Neural cell (in vitro differentiated cells): Measurements from ENCODE around the gene CDHR5. TPM values are rescaled to one million over a fixed set of nuclear protein-coding genes. Genes with fewer than 3 reads are reported as not detected.

Source experiments
- H2AFZ ChIP-seq: fragments of 200-600, 300-800 bp; sonication (generic), shearing (Covaris generic); 2 replicates; pipeline ENCODE4 v1.6.0; 2014; ENCODE audit warnings: low read depth, mild to moderate bottlenecking, antibody characterized with exemption, low read length, moderate library complexity
- H3F3A ChIP-seq: fragments of 200-600 bp; shearing (Covaris generic); 2 replicates; pipeline ENCODE4 v1.6.1; 2016; ENCODE audit warnings: mild to moderate bottlenecking, moderate library complexity, mixed read lengths, antibody characterized with exemption, low read length; ENCODE audit not compliant: insufficient read depth, poor library complexity, severe bottlenecking
- H3K27ac ChIP-seq: fragments of 200-600, 300-800 bp; sonication (generic), shearing (Covaris generic); 2 replicates; pipeline ENCODE4 v1.5.1; 2014; ENCODE audit warnings: mild to moderate bottlenecking, low read length, moderate library complexity
- H3K27me3 ChIP-seq: fragments of 300-800, 200-600 bp; sonication (generic), shearing (Covaris generic); 2 replicates; pipeline ENCODE4 v1.6.0; 2014; ENCODE audit warnings: mild to moderate bottlenecking, low read depth, low read length, moderate library complexity; ENCODE audit not compliant: insufficient read depth
- H3K36me3 ChIP-seq: fragments of 300-800, 200-600 bp; sonication (generic), shearing (Covaris generic); 2 replicates; pipeline ENCODE4 v1.5.1; 2014; ENCODE audit warnings: mild to moderate bottlenecking, antibody characterized with exemption, low read length, moderate library complexity; ENCODE audit not compliant: insufficient read depth
- H3K4me2 ChIP-seq: fragments of 300-800, 200-600 bp; sonication (generic), shearing (Covaris generic); 2 replicates; pipeline ENCODE4 v1.6.0; 2014; ENCODE audit warnings: mild to moderate bottlenecking, low read length
- H3K4me3 ChIP-seq: fragments of 300-800, 200-600 bp; sonication (generic), shearing (Covaris generic); 2 replicates; pipeline ENCODE4 v1.5.1; 2014; ENCODE audit warnings: mild to moderate bottlenecking, low read length, moderate library complexity
- H3K79me2 ChIP-seq: fragments of 200-600 bp; shearing (Covaris generic); replicated peaks from 2 replicates; pipeline ENCODE4 v1.6.0; 2014; ENCODE audit warnings: mild to moderate bottlenecking, low read length, moderate library complexity; ENCODE audit not compliant: insufficient read depth
- H3K9ac ChIP-seq: fragments of 300-800, 200-600 bp; sonication (generic), shearing (Covaris generic); 2 replicates; pipeline ENCODE4 v1.6.1; 2016; ENCODE audit warnings: mild to moderate bottlenecking, low read length, mixed read lengths
- H3K9me2 ChIP-seq: fragments of 200-600 bp; shearing (Covaris generic); 2 replicates; pipeline ENCODE4 v1.6.1; 2016; ENCODE audit warnings: mild to moderate bottlenecking, low read length, mixed read lengths; ENCODE audit not compliant: insufficient read depth
- H3K9me3 ChIP-seq: fragments of 200-600, 300-800 bp; sonication (generic), shearing (Covaris generic); 2 replicates; pipeline ENCODE4 v1.6.1; 2016; ENCODE audit warnings: mild to moderate bottlenecking, mixed run types, low read length, moderate library complexity, mixed read lengths
- H4K20me1 ChIP-seq: fragments of 200-600 bp; shearing (Covaris generic); 2 replicates; pipeline ENCODE4 v1.6.1; 2016; ENCODE audit warnings: mild to moderate bottlenecking, mixed run types; ENCODE audit not compliant: insufficient read depth
- EP300 ChIP-seq: fragments of 450-650 bp; conservative IDR thresholded peaks from 2 replicates; pipeline ENCODE4 v1.6.1; 2014; ENCODE audit warnings: antibody characterized with exemption, mild to moderate bottlenecking, moderate library complexity; ENCODE audit not compliant: poor library complexity, severe bottlenecking
- EZH2 ChIP-seq: fragments of 200-600, 300-800 bp; shearing (Covaris generic), sonication (generic); IDR thresholded peaks from 2 replicates; pipeline ENCODE4 v1.6.1; 2014; ENCODE audit warnings: antibody characterized with exemption, low read length, borderline replicate concordance, mild to moderate bottlenecking; ENCODE audit not compliant: insufficient read depth, poor library complexity, severe bottlenecking
- MXI1 ChIP-seq: fragments of 450-650 bp; conservative IDR thresholded peaks from 2 replicates; pipeline ENCODE4 v1.6.1; 2014; ENCODE audit warnings: antibody characterized with exemption, mild to moderate bottlenecking; ENCODE audit not compliant: poor library complexity, severe bottlenecking
- POLR2AphosphoS5 ChIP-seq: IDR thresholded peaks from 2 replicates; pipeline ENCODE4 v1.6.1; 2012
- RAD21 ChIP-seq: fragments of 450-650 bp; conservative IDR thresholded peaks from 2 replicates; pipeline ENCODE4 v1.6.1; 2014; ENCODE audit warnings: antibody characterized with exemption, mild to moderate bottlenecking, moderate library complexity
- SMC3 ChIP-seq: fragments of 450-650 bp; conservative IDR thresholded peaks from 2 replicates; pipeline ENCODE4 v1.6.1; 2014; ENCODE audit warnings: antibody characterized with exemption, mild to moderate bottlenecking, moderate library complexity; ENCODE audit not compliant: poor library complexity
- TAF1 ChIP-seq: IDR thresholded peaks from 2 replicates; pipeline ENCODE4 v1.6.1; 2012; ENCODE audit warnings: low read depth
- polyA plus RNA-seq: library from polyadenylated mRNA; depleted of rRNA; stranded (reverse); fragments of >200 nt; gene quantifications from 2 replicates; pipeline ENCODE4 v1.2.3, GENCODE V29; 2014
- TF ChIP-seq, protein P1 (sequence below): IDR thresholded peaks from 2 replicates; pipeline ENCODE4 v1.6.1; 2012; ENCODE audit warnings: borderline replicate concordance
- TF ChIP-seq, protein P2 (sequence below): fragments of 450-650 bp; IDR thresholded peaks from 2 replicates; pipeline ENCODE4 v1.5.1; 2014; ENCODE audit warnings: antibody characterized with exemption, mild to moderate bottlenecking, moderate library complexity; ENCODE audit not compliant: poor library complexity, severe bottlenecking

Gene CDHR5
- polyA plus RNA-seq, 1 donor from 2014 or later, result not detected

DNA sequence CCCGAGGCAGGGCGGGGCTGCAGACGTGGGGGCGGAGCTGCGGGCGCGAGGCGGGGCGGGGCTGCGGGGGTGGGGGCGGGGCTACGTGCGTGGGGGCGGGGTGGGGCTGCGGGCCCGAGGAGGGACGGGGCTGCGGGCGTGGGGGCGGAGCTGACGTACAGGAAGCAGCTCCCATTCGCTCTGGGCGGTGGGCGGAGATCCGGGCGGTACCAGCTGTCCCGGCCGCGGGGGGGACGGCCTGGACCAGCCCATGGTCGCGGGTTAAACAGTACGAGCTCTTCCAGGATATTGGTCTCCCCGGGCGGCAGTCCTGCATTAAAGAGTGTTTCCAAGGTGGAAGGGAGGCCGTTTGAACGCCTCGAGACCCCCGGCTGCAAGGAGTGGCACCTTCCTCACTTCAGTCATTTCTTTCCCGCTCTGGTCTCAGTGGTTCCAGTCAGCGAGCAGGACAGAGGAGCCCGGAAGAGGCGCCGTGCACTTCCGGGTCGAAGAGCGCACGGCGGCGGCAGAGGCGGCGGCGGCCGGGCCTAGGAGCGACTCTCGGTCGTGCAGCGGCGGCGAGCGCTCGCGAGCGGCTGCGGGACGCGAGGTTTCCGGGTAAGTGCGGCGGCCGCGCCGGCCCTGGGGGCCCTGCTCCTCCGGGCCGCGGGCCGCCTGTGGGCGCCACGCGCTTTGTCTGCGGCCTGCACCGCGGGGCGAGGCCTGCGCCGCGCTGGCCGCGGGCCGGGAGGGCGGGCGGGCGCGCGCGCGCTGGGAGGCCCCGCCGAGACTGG lies 48.6 kb downstream of the CDHR5 start, which contains the start of gene PHRF1:
TSS of gene PHRF1 (plus strand) at position 475 of the 773 bp plus-strand sequence. CDS start 5,043 bp downstream, outside the sequence.
- TF ChIP-seq MXI1 (peak; percentile 77), RAD21 (no peak), TAF1 (peak; percentile 87), EP300 (peak; percentile 60), SMC3 (peak; percentile 22), EZH2 (no peak), POLR2AphosphoS5 (peak; percentile 87)
- TF ChIP-seq, protein P1, sequence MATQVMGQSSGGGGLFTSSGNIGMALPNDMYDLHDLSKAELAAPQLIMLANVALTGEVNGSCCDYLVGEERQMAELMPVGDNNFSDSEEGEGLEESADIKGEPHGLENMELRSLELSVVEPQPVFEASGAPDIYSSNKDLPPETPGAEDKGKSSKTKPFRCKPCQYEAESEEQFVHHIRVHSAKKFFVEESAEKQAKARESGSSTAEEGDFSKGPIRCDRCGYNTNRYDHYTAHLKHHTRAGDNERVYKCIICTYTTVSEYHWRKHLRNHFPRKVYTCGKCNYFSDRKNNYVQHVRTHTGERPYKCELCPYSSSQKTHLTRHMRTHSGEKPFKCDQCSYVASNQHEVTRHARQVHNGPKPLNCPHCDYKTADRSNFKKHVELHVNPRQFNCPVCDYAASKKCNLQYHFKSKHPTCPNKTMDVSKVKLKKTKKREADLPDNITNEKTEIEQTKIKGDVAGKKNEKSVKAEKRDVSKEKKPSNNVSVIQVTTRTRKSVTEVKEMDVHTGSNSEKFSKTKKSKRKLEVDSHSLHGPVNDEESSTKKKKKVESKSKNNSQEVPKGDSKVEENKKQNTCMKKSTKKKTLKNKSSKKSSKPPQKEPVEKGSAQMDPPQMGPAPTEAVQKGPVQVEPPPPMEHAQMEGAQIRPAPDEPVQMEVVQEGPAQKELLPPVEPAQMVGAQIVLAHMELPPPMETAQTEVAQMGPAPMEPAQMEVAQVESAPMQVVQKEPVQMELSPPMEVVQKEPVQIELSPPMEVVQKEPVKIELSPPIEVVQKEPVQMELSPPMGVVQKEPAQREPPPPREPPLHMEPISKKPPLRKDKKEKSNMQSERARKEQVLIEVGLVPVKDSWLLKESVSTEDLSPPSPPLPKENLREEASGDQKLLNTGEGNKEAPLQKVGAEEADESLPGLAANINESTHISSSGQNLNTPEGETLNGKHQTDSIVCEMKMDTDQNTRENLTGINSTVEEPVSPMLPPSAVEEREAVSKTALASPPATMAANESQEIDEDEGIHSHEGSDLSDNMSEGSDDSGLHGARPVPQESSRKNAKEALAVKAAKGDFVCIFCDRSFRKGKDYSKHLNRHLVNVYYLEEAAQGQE, result peak; percentile 84
- TF ChIP-seq, protein P2, sequence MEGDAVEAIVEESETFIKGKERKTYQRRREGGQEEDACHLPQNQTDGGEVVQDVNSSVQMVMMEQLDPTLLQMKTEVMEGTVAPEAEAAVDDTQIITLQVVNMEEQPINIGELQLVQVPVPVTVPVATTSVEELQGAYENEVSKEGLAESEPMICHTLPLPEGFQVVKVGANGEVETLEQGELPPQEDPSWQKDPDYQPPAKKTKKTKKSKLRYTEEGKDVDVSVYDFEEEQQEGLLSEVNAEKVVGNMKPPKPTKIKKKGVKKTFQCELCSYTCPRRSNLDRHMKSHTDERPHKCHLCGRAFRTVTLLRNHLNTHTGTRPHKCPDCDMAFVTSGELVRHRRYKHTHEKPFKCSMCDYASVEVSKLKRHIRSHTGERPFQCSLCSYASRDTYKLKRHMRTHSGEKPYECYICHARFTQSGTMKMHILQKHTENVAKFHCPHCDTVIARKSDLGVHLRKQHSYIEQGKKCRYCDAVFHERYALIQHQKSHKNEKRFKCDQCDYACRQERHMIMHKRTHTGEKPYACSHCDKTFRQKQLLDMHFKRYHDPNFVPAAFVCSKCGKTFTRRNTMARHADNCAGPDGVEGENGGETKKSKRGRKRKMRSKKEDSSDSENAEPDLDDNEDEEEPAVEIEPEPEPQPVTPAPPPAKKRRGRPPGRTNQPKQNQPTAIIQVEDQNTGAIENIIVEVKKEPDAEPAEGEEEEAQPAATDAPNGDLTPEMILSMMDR, result peak; percentile 34
- Histone ChIP-seq H3K79me2 (peaks cover 39% of the 10 kb centered on the region), H3K4me2 (peak within 1 kb of the TSS; percentile 68), H3K36me3 (no peaks in the 10 kb centered on the region), H2AFZ (peak within 1 kb of the TSS; percentile 95), H3K9me3 (no peaks in the 10 kb centered on the region), H3K27me3 (no peaks in the 10 kb centered on the region), H3K9me2 (no peaks in the 10 kb centered on the region), H4K20me1 (peaks cover 16% of the 10 kb centered on the region), H3K9ac (peak within 1 kb of the TSS; percentile 93), H3K27ac (peak within 1 kb of the TSS; percentile 90), H3K4me3 (peak within 1 kb of the TSS; percentile 97), H3F3A (no peaks in the 10 kb centered on the region)

DNA sequence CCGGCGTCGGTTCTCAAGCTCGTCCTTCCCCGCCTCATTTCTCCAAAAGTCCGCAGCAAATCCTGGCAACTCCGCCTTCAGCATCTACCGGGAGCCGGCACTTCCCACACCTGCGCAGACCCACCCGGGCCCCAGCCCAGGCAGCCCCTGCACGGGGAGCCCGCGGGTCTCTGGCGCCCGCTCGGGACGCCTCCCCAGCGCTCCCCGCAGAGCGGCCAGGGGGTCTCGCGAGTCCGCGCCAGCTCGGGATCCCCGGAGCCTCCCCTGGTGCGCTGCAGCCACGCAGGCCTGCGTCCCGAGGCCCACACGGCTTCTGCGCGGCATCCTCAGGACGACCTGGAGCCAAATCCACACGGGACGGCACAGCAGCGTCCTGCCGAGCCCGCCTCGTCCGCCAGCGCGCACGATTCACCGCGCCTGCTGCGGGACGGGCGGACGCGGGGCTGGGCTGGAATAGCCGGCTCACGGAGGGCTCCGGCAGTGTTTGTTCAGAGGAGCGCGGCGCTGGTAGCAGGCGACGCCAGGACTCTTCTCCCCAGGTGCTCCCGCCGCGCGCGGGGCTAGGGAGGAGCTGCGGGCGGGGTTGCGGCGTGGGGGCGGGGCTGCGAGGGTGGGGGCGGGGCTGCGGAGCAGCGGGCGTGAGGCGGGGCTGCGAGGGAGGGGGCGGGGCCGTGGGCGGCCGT lies 49.3 kb downstream of the CDHR5 start:
- Histone ChIP-seq H3K79me2 (peaks cover 37% of the 10 kb centered on the region), H3K4me2 (peak overlapping the region; percentile 44), H3K27ac (peak overlapping the region; percentile 70), H3K9me3 (no peaks in the 10 kb centered on the region), H4K20me1 (peaks cover 16% of the 10 kb centered on the region), H3K4me3 (peak overlapping the region; percentile 95), H2AFZ (peak overlapping the region; percentile 60), H3K9ac (peak overlapping the region; percentile 77), H3K27me3 (no peaks in the 10 kb centered on the region), H3F3A (no peaks in the 10 kb centered on the region), H3K36me3 (no peaks in the 10 kb centered on the region), H3K9me2 (no peaks in the 10 kb centered on the region)
- peak; percentile 34 for TF ChIP-seq EP300
- TF ChIP-seq, protein P2, result peak; percentile 12
- peak; percentile 15 for TF ChIP-seq RAD21
- peak; percentile 45 for TF ChIP-seq SMC3
- TF ChIP-seq, protein P1, result no peak
- no peak for TF ChIP-seq EZH2
- peak; percentile 57 for TF ChIP-seq POLR2AphosphoS5
- no peak for TF ChIP-seq TAF1
- peak; percentile 54 for TF ChIP-seq MXI1
